ENCODE results near the gene RNF169.
"Not testable (repeated sequence)": the region's sequence is repeated elsewhere in the genome, so short reads cannot be mapped to it uniquely, and the experiment has no call there.

Gene RNF169

GRCh38 chr11:74824285-74824982 is 75.8 kb downstream of the RNF169 start:
- DNase-seq (ENCODE audit: low spot score) = no peak

DNA sequence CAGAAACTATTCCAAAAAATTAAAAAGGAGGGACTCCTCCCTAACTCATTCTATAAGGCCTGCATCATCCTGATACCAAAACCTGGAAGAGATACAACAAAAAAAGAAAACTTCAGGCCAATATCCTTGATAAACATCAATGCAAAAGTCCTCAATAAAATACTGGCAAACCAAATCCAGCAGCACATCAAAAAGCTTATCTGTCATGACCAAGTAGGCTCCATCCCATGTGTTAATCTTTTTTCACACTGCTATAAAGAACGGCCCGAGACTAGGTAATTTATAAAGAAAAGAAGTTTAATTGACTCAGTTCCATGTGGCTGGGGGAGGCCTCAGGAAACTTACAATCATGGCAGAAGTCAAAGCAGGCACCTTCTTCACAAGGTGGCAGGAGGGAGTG is 76.9 kb downstream of the RNF169 start:
- DNase-seq (ENCODE audit: low spot score) = not testable (repeated sequence)

DNA sequence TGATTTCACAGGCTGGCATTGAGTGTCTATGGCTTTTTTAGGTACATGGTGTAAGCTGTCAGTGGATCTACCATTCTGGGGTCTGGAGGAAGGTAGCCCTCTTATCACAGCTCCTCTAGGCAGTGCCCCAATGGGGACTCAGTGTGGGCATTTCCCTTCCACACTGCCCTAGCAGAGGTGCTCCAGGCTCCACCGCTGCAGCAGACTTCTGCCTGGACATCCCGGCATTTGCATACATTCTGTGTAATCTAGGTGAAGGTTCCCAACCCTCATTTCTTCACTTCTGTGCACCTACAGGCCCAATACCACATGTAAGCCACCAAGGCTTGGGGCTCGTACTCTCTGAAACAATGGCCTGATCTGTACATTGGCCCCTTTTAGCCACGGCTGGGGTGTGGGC is 78.3 kb downstream of the RNF169 start:
- DNase-seq (ENCODE audit: low spot score) = no peak

DNA sequence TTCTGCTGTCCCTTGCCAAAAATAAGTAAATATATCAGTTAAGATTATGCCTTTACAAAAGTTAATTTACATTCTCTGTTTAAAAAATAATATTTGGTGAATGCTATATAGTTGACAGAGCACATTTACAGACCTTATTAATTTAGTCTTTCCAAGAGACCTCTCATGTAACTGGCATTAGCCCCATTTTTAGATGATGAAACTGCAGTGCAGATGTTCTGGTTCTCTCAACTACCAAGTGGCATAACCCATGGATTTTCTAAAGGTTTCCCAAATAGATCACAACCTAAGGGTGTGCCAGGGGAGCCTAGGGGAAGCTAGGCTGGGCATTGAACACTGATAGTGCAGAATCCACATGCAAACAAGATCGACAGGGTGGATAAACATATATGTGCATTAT is 88.5 kb downstream of the RNF169 start:
- no peak for DNase-seq (ENCODE audit: low spot score)

DNA sequence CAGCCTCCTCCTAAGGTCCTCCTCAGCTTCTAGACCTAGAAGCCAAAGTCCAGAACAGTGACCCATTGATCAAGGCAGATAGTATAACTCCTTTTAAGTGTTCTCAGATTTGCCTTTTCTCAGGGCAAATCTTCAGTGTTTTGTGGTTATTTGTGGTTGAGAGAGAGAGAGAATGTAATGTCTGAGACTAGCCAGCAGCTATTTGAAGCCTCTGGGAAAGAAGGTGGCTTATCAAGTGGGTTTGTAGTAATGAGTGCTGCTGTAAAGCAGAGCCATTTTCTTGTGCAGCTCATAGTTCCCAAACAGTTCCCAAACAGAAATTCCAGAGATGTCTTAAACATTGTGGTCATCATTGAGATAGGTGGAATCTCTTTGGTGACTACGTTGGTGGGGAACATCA is 89.5 kb downstream of the RNF169 start:
- no peak for DNase-seq (ENCODE audit: low spot score)

DNA sequence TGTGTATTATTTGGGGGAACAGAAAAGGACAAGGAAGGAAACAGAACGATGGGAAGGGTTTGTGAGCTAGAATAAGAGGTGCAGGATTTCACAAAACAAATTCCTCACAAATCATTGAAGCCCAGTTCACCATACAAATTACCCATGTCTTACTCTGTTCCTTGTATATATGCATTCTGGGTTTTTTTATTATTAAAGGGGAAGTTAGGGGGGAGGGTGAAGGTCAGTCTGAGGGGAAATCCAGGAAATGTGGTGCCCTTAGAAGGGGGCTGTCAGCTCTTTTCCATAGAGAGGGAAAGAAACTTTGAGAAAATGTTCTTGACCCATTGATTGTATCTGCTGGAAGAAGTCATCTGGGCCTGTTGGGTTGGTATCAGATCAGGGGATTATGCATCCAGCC is 90.8 kb downstream of the RNF169 start:
- DNase-seq (ENCODE audit: low spot score) = no peak

DNA sequence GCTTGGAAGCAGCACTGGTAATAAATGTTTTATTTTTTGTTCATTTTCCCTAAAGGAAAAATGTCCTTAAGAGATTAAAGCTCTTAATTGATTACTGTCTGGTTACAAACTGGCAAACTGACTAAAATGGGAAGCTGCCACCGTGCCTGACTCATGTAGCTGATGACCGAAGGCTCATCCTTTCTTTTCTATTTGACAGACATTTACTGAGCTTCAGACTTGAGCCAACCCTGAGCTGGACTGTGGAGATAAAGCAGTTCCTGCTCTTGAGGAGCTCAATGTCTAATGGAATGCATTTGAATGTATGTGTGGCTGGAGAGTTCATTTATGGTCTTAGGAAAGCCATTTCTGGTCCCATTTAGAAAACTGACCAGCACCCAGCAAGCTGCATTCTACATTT is 91.3 kb downstream of the RNF169 start:
- DNase-seq (ENCODE audit: low spot score) = no peak

DNA sequence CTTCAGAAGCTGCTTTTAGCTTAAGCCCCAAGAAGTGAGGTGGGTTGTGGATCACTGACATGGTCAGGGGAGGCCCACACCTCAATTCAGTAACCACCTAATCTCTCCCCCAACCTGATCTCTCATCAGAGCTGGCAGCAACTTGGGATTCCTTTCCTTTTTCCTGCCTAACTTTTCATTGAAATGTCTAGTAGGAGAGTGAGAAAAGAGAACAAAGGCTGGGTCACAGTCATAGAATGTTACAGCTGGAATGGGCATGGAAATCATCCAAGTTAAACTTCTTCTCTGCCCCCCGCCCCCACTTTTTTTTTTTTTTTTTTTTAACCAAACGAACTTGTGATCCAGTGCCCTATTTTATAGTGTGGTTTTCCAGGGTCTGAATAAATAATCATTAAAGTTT is 91.8 kb downstream of the RNF169 start:
- DNase-seq (ENCODE audit: low spot score) = no peak

- DNase-seq (ENCODE audit: low spot score) = no peak
Measured at GRCh38 chr11:74842967-74843366, 94.3 kb downstream of the RNF169 start.

- no peak for DNase-seq (ENCODE audit: low spot score)
Measured at GRCh38 chr11:74844072-74844471, 95.4 kb downstream of the RNF169 start.

GRCh38 chr11:74844865-74845264 is 96.2 kb downstream of the RNF169 start:
- DNase-seq (ENCODE audit: low spot score) = no peak

GRCh38 chr11:74845978-74846517 is 97.4 kb downstream of the RNF169 start:
- DNase-seq (ENCODE audit: low spot score) = no peak

GRCh38 chr11:74846770-74847169 is 98.1 kb downstream of the RNF169 start:
- no peak for DNase-seq (ENCODE audit: low spot score)

- DNase-seq (ENCODE audit: low spot score) = no peak
Measured at GRCh38 chr11:74847395-74847794, 98.7 kb downstream of the RNF169 start.

DNA sequence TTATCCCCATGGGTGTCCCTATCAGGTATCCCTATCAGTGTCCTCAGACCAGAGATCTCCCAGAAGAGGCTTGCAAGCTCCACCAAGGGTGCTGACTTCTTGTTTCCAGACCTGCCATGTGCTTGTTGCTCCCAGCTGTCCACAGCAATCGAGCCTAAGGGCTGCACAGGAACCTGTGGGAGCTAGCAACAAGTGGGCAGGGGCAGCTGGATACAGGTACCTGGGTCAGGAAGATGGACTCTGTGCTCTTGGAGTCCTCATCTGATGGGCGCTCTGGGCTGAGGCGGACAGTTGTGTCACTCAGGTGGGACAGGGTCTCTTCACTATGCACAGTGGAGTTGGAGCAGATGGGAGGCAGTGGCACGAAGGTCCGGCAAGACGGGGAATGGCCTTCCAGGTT is 99.2 kb downstream of the RNF169 start:
- DNase-seq (ENCODE audit: low spot score) = no peak

- DNase-seq (ENCODE audit: low spot score) = no peak
Measured at GRCh38 chr11:74849525-74850391, 101.1 kb downstream of the RNF169 start.

DNA sequence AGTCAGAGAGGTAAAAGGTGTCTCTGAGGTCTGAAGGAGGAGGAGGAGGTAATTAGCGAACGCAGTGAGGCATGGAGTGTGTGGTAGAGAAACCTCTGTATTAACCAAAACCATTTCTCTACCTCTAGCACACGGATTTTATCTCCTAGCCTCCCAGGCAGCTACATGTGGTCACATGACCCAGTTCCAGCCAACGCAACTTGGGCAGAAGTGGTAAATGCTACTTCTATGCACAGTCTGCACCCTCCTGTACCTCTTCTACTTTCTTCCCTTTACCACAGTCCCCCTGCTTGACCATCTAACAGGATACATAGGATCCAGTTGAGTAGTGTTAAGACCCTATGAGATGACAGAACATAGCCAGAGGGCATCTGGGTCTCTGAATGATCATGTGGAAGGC is 104.6 kb downstream of the RNF169 start:
- no peak for DNase-seq (ENCODE audit: low spot score)

- no peak for DNase-seq (ENCODE audit: low spot score)
Measured at GRCh38 chr11:74860743-74861142, 112.1 kb downstream of the RNF169 start.

DNA sequence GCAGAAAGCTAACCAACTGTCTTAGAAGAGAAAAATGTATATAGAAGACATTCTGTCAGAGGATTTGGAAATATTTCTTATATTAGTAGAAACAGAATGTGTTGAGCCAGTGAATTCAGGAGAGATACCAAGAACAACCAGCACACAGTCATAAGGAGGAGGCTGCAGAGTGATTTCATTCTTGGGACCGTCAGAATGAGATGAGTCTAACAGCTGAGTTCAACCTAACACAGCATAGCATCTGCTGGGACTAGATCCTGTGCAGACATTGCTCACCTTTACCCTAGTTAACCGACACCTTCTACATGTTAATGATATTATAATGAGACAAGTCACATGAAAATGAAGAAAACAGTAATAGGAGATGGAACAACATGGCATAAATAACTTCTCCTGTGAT is 114.8 kb downstream of the RNF169 start:
- no peak for DNase-seq (ENCODE audit: low spot score)

GRCh38 chr11:74866557-74866956 is 117.9 kb downstream of the RNF169 start:
- no peak for DNase-seq (ENCODE audit: low spot score)

GRCh38 chr11:74870485-74870884 is 121.8 kb downstream of the RNF169 start:
- no peak for DNase-seq (ENCODE audit: low spot score)

DNA sequence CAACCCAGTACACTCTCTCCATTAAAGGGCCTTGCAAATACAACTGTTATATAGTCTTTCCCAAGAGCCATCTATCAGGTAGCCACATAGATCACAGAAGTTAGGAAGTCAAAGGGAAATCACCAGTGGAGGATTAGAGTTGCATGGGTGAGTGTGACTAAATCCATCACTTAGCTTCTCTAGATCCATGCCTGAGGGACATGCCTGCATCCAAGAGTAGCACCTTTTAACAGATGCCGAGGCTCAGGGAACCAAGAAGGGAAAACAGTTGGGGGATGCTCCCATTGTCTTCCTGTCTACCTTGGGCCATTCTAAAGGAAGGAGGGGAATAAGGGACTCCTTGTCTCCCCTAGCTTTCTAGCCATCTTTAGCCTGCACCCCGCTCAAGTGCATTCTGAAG is 122.4 kb downstream of the RNF169 start:
- no peak for DNase-seq (ENCODE audit: low spot score)

DNA sequence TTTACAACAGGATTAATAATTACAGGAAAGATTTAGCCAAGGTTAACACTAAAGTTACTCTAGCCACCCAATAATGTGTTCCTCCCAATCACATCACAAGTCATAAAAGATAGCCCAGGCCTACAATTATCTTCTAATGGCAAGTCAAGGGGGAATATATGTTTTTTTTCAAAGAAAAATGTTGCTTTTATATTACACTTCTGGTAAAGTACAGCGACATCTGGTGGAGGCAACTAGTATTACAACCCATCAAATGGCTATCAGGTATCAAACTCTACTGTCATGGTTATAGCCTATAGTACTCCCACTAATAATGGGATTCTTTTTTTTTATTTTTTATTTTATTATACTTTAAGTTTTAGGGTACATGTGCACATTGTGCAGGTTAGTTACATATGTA is 128.5 kb downstream of the RNF169 start:
- DNase-seq (ENCODE audit: low spot score) = no peak
